ENCODE data around the gene PPP6R2. TPM values are rescaled to one million over a fixed set of nuclear protein-coding genes. Genes with fewer than 3 reads are reported as not detected.

PPP6R2 gene
- total RNA-seq, 1 donor from 2014 or later, result 55.9 TPM

Other genes starting within 250 kb of the PPP6R2 start
- gene PANX2, start 172.6 kb upstream of the PPP6R2 start, total RNA-seq, result 2.5 and 3.0 TPM in 2 replicates
- gene TRABD, start 157.4 kb upstream of the PPP6R2 start, total RNA-seq, result 45.7 and 46.9 TPM in 2 replicates
- 24.3 and 24.5 TPM in 2 replicates for gene SELENOO, start 142.3 kb upstream of the PPP6R2 start, total RNA-seq
- 48.8 and 54.4 TPM in 2 replicates for gene TUBGCP6, start 98.3 kb upstream of the PPP6R2 start, total RNA-seq
- 49.9 and 52.9 TPM in 2 replicates for gene HDAC10, start 92.1 kb upstream of the PPP6R2 start, total RNA-seq
- gene MAPK12, start 81.6 kb upstream of the PPP6R2 start, total RNA-seq, result 45.1 and 46.5 TPM in 2 replicates
- gene MAPK11, start 72.9 kb upstream of the PPP6R2 start, total RNA-seq, result 15.9 and 16.3 TPM in 2 replicates
- gene PLXNB2, start 35.7 kb upstream of the PPP6R2 start, total RNA-seq, result 128 and 130 TPM in 2 replicates
- 18.8 and 22.0 TPM in 2 replicates for gene DENND6B, start 16.3 kb upstream of the PPP6R2 start, total RNA-seq
- 116 and 130 TPM in 2 replicates for gene SBF1, start 131.7 kb downstream of the PPP6R2 start, total RNA-seq
- gene ADM2, start 138.2 kb downstream of the PPP6R2 start, total RNA-seq, result 1.7 TPM in 2 replicates
- gene MIOX, start 143.5 kb downstream of the PPP6R2 start, total RNA-seq, result 0.30 and 0.35 TPM in 2 replicates
- gene LMF2, start 164.4 kb downstream of the PPP6R2 start, total RNA-seq, result 76.6 and 82.9 TPM in 2 replicates
- 114 and 116 TPM in 2 replicates for gene NCAPH2, start 164.9 kb downstream of the PPP6R2 start, total RNA-seq
- gene SCO2, start 182.3 kb downstream of the PPP6R2 start, total RNA-seq, result 2.3 and 4.2 TPM in 2 replicates
- 0.86 and 1.2 TPM in 2 replicates for gene TYMP, start 186.7 kb downstream of the PPP6R2 start, total RNA-seq
- 0.05 and 0.07 TPM in 2 replicates for gene KLHDC7B, start 202.6 kb downstream of the PPP6R2 start, total RNA-seq
- gene SYCE3, start 219.6 kb downstream of the PPP6R2 start, total RNA-seq, result not detected in 2 replicates
- gene CPT1B, start 235.1 kb downstream of the PPP6R2 start, total RNA-seq, result 81.2 and 84.1 TPM in 2 replicates
- 88.1 and 91.3 TPM in 2 replicates for gene CHKB, start 239.5 kb downstream of the PPP6R2 start, total RNA-seq

Measured in neural crest cell (in vitro differentiated cells).